HG03442 (cell line): ENCODE results near the gene JKAMP.
A peak's percentile ranks its signal among the peaks of the same experiment; 100 is the strongest.

ENCODE experiments used
- ATAC-seq: cut with Tn5 transposase; IDR thresholded peaks from one replicate; pipeline ENCODE4 v1.9.1; 2021; ENCODE audit warnings: mild to moderate bottlenecking, moderate library complexity; ENCODE audit not compliant: unreplicated experiment

JKAMP gene

DNA sequence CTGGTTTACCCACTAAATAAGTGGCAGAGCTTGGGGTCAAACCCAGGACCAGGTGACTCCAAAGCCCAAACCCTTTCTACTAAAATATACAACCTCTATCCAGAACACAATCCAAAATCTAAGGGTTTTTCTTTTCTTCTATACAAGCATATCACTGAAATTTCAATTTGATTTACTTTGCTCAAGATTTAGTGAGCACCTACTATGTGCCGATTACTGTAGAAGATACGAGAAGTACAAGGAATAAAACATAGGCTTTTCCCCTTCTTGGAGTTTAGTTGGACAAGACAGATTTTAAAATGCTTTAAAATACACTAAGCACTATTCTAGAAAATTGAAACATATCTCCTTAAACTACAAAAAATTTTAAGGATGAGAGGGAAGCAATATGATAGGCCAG lies 2.9 kb upstream of the JKAMP start:
- no peak for ATAC-seq

DNA sequence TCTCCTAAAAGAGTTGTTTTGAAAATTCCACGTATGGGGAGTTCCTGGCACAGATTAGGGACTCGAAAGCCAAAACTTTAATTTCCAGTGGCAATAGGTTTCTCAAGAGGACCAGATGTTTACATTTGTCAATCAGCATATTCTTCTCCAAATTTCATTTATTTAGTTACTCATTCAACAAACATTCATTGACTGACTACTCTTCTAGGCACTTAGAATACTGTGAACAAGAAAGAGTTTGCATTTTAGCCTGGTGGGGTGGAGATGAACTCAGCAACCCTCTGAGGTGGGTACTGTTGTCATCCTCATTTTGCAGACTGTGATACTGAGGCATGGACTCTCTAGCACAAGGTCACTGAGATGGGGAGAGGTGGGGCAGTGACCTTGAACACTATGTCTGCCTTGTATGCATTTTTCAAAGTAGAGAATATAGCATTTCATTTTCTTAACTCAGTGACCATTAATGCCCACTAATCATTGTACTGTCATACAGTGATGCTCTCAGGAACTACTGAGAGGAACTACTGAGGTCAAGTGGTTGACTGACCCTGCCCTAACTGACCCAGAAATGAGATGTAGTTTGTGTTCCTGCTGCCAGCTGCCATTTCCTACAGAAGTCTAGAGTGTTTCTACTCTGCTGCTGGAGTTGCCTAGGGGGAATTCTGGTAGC lies 2.3 kb upstream of the JKAMP start:
- no peak for ATAC-seq

DNA sequence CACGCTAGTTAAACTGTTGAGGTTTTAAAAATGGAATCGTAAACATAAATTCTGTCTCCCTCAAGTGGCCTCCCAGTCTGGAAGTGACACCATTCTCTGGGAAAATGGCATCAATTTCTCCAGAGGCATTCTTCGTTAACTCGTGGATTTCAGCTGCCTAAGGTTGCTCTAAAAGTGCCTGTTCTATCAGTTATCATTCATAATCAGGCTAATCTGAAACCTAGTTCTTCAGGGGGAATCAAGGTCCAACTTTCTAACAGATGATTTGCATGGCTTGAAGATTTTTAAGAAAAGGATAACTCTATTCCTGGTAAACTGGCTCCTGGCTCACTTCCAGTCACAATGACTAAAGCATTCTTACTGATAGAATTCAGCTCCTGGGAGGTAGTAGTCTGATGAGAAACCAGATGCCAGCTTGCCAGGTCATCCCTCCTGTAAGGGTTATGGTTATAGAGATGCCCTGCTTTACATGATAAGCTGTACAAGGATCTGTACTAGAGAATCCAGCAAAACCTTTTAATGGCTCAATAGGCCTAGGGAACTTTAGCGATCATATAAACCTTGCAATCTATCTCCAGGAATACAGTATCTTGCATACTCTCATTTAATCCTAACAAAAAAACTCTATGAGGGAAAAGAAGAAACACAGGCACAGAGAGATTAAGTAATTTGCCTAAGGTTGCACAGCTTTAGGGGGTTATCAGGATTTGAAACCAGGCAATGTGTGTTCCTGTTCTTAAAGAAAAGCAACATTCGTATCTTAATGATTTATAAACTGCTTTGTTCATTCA lies 1.6 kb upstream of the JKAMP start:
- ATAC-seq = no peak

DNA sequence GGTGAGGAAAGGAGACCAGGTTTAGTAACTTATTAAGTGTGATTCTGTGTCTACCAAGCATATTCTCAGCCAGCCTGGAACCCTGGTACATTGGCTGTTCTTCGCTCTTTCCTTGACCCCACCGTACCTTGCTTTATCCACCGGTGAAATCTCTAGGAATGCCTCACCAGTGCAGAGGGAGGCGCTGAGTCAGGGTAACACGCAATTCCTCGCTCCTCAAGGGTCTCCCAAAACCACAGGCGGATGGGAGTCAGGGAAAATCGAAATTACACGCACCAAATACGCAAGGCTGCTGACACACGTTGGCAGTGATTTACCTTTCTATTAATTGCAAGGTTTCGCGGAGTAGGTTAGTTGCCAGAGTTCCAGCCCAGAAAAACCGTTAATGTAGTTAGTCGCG lies 954 bp upstream of the JKAMP start:
- no peak for ATAC-seq

DNA sequence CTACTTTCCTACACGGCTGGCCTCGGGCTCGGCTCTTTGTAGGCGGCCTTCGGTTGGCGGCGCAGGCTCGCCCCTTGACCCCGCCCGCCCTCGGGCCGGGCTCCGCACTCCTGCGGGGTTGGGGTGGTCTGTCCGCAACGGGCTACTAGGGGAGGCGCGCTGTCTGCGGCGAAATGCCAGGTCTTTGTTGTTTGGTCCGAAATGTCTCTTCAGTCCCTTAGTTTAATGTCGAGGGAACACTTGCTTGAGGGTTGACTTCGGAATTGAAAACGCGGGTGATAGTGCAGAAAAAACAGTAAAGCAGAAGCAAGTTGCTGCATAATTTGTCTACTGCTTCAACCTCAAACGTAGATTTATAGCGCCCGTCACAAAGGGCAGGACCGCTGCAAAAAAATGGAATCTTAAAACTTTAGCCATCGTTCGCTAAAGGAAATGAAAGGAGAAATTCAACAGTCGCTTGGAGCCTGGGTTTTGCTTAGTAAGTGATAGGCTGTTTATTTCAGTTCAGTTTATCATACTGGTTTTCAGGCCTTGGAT lies 390 bp downstream of the JKAMP start:
- ATAC-seq = peak; percentile 39

DNA sequence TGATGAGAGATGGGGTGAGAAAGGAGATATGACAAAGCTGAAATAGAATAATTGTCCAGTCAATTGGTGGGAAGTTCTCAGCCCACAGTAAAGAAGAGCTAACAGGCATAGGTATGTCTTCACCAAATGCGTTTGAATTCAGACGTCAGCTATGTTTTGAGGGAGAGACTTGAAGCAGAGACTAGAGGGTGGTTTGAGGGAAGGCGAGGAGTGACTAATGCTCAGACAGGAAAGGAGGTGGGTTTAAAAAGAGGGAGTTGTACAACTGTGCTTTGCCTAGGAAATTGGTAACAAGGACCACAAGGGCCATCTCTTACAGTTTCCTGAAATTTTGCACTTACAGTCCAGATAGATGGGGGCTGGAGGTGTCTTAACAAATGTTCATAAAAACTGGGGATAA lies 6.4 kb downstream of the JKAMP start:
- no peak for ATAC-seq

DNA sequence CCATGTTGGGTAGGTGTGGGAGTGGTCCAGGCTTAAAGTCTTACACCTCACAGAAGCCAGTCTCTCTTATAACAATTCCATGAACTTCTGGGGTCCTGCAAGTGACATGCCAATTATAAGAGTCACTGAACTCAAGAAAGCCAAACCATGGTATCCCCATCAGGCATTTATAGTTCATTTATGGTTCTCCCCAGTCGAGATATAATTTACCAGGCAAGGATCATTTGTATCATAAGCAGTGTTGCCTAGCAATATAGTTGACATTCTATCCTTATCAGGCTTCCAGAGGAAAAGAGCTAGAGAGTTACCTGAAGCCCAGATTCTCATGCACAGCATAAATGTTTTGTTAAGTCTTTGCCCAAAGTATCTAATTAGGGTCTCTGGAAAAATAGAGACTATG lies 8.1 kb downstream of the JKAMP start:
- ATAC-seq = no peak

DNA sequence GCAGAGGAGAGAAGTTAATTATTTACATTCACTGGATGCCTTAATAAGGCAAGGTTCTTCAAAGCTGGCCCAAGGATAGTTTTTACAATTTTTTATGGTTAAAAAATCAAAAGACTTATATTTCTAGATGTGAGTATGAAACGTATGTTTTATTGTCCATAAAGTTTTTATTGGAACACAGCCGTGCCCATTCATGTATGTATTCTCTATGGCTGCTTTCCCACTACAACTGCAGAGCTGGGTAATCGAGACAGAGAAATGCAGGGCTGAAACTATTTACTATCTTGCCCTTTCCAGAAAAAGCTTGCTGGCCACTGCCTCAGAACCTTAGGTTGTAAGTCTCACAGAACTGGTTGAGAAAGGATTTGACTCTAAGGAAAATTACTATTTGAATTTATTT lies 16.4 kb downstream of the JKAMP start:
- no peak for ATAC-seq

DNA sequence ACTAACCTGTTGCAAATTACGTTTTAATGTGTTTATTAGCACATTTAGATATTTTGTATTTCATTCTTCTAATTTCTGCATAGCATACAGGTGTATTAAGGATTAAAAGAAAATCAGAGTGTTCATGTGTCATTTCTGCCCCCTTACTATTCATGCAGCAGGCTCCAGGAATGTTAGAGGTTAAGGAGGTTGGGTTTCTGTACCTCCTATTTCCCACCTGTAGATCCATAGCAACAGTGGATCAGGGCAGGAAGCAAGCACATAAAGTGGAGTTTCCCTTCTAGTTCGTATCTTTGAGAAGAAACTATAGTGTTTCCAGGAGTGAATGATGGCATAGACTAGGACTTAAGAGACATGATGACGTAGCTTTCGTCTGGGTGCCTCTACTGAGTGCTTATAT lies 18.9 kb downstream of the JKAMP start:
- no peak for ATAC-seq

DNA sequence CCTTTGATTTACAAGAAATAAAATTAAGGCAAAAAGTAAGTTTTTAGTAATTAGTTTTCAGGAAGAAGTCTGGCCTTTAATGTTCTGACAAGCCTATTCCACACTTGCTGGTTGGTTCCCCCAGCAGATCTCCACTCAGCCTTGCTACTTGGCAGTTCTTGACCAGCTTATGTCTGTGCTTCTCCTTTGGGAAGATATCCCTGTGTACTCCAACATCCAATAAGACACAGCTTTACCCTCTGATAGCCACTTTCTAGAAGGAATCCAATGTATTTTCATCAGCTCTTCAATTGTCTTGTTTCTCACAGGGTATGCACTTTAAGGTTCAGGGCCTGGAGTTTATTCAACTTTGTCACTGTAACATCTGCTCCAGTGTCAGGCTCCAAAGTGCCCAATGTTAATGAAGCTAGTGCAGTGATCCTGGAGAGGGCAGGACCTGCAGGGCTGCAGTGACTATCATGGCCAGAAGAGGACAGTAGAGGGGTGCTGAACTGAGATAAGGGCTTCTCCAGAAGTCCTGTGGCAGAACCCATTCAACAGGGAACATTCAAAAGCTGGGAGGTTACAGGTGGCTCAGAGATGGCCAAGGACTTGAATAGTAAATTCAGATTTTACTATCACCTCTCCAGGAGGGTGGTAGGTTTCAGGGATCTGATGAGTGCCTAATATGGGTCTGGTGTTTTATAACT lies 22.9 kb downstream of the JKAMP start:
- peak; percentile 82 for ATAC-seq

DNA sequence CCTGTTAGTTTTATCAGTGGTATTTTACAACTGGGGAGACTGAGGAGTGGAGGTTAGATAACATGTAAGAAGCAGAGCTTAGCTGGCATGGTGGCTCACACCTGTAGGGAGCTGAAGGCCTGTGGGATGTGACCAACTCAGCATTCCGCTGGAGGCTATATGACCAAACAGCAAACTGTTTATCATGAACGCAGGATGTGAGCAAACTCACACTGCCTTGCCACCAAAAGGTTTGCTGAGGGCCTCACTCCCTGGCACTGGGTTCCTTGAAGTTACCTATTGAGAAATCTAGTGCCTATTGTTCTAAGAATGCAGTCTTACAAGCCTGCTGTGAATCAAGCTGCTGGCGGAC lies 23.4 kb downstream of the JKAMP start:
- ATAC-seq = no peak

DNA sequence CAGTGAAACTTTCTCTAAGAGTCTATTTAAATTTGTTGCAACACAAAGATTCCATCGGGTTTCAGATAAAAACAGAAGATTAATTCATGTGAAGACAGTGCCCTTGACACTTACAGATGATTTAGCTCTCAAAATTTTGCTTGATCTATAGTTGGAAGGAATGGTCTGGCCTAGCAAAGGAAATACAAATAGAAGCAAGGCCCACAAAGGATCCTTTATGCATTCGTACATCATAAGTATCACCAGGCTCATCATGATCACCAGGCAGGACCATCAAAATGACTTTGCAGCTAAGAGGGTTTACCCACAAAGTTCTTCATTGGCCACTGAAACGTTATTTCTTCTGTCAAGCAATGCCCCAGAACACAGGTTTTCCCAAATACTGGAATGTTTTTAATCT lies 24.8 kb downstream of the JKAMP start:
- ATAC-seq = no peak

DNA sequence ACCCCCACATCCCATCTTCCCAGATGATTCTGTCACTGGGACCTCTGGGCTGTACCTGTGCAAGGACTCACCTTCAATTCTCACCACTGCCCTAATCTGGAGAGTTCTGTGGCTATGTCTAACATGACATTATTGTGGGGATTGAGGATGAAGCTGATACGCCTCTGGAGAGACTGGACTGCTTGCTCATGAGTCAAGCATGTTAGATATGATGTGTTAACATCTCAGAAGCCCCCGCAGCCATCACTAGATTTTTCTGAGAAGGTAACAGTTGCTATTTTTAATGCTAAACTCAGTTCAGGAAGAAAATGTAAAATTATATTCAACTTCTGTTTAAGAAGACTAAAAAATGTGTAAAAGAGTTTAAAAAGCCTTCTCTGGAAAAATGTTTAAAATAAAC lies 25.7 kb downstream of the JKAMP start:
- ATAC-seq = no peak

DNA sequence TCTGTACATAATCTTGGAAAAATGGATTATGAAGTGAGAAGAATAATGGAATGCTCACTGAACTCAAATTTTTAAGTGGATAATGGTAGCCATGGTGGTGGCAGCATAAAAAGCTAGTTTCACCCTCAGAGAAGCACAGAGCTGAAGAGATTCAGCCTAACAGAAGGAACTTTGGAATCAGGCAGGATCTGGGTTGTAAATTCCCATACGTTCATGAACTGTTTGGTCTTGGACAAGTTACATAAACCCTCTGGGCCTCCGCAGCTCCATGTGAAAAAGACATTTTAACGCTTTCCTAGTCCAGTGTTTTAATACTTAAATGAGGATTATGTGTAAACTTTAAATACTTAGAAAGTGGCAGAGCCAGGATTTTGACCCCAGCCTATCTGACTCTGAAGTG lies 26.6 kb downstream of the JKAMP start:
- ATAC-seq = no peak

DNA sequence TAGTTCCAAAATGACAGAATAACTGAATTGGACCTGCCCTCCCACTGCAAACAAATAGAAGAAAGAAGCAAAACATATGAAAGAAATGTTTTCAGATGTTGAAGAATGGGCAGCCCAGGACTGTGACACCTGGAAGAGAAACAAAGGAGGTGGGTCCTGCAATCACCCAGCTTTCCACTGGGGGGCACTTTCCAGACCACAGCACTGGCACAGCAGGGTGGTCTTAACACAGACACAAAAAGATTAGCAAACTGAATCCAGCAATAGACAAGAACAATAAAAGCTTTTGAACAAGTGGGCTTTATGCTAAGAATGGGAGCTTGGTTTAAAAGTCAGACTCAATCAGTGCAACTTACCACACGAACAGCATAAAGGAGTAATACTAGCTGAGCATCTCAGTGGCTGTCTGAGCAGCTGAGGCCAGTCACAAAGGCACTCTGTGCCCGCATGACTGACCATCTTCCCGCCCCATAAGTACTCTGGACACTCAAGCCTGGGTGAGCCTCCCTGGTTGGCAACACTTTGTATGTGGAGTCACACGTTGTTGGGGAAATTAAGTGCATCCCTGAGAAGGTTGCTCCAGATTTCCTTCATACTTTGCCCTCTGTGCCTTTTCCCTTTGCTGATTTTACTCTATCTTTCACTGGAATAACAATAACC lies 27.7 kb downstream of the JKAMP start:
- ATAC-seq = no peak

DNA sequence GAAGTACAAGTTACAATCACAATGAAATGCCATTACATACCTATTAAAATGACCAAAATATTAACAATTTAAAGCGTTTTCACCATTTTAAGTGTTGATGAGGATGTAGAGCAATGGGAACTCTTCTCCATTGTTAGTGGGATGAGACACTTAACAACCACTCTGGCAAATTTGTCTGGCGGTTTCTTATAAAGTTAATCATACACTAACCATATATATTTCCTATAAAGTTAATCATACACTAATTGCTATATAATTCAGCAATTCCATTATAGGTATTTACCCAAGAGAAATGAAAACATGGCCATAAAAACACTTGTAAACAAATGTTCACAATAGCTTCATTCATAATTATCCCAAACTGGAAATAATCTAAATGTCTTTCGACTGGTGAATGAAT lies 35.9 kb downstream of the JKAMP start:
- ATAC-seq = no peak

DNA sequence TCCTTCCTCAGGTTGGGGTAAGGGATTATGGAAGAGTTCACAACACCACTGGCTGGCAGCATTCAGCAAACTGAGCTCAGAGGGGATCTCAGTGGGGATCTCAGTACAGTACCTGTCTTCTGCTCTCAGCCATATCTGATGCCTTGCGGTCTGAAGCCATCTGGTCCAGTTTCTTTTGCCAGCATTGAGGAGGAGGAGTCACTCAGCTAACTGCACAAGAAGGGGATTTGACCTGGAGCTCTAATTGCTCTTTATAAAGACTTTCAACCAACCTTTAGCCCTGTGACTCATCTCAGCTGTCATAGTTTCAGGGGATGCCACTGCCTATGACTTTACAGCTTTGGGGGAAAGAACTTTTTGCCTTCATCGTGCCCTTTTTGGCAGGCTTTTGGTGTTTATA lies 44.9 kb downstream of the JKAMP start:
- ATAC-seq = no peak

DNA sequence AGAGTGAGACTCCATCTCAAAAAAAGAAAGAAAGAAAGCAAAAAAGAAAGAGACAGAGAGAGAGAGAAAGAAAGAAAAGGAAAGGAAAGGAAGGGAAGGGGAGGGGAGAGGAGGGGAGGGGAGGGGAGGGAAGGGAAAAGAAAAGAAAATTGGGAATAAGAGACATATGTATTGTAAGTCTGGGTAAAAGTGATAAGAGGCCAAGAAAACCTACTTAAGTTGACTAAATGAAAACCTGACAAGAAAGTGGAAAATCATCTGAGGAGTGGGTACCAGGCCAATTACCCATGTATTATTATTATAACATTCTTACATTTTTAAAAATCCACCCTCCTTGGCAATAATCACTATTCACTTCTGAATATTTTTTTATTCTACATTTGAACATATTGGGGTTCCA lies 46.0 kb downstream of the JKAMP start:
- no peak for ATAC-seq

DNA sequence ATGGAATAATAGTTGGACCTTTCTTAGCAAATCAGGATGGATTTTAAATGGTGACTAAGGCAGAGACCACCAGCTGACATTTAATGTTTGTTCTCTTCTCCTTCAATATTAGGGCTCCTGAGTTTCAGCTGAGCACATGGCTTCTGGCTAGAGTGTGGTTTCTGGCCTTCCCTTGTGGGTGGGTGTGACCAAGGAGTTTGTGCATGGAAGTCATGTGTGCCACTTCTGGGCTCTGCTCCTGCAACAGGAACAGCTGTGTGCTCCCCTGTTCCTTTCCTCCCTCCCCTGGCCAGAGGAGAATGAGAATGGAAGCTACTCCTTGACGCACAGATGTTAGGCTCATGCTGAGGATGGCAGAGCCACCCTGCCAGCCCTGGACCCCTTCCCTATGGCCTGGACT lies 48.1 kb downstream of the JKAMP start:
- ATAC-seq = no peak

DNA sequence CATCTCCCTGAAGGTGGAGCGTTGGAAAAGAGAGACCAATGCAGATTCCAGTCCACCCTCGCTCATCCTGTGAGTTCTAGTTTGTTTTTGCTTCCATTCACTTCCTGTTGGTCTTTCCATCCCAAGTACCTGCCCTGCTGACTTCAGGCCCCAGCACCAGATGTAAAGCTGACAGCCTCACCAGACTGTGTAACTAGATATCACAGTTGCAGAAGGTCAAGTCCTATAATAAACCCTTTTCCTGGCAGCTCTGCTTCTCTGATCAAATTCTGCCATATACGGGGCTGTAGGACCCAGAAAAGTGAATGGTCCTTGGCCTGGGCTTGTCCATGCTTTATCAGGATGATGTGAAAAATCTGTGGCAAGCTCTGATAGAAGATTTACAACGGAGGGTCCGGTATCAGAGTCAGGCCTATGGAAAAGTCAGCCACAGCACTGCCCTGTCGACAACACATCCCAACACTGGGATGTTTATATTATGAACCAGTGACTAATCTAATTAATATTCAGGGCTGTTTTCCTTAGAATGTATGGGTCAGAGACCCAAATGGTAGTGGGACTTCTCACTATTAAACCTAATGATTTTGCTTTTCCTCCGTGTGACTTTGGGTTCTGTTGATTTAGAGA lies 50.2 kb downstream of the JKAMP start:
- no peak for ATAC-seq

DNA sequence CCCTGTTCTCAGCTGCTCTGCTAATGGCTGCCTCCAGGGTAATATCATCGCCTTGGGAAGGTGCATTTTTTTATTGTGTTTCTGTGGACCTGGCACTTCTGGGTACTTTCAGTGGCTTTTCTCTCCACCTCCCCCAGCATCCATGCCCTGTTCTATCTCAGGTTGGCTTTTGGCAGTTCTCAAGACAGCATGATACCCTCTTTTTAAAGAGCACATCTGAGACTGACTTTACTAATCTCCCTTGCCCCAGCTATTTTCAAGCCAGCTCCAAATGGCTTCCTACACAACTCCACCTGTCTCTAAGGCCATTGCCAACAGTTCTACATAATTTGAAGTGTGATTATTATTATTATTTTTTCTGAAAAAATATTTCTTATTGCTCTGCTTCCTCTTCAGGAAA lies 53.2 kb downstream of the JKAMP start:
- no peak for ATAC-seq
